OCI-LY3 (cell line): ENCODE measurements around the gene TMEM50B.

Experiments
- EZH2phosphoT487 ChIP-seq: fragments of 200-600 bp; shearing (Covaris generic); IDR thresholded peaks from 2 replicates; pipeline ENCODE4 v1.6.1; 2018; ENCODE audit warnings: antibody characterized with exemption, mixed run types, low read depth
- TF ChIP-seq, protein P1 (sequence below): fragments of 200-600, 300-600 bp; sonication (generic); IDR thresholded peaks from 2 replicates; pipeline ENCODE4 v1.5.1; 2014; ENCODE audit warnings: antibody characterized with exemption, low read length, low read depth

DNA sequence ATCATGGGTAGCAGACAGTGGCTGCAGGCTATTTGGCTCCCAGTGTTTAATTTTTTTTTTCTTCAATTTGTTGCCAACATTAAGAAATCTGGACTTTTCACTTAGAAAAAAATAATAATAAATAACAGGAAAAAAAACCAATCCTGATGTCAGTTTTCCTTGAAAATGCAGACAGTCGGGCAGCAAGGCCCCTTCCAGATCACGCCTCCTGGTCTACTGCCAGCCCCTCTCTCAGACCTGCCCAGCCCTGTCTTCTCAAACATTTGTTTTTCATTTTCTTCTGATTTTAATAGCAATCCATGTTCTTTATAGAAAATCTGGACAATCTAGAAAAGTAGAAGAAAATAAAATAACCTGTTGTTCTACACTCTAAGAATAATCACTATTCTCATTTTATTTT lies 61.1 kb downstream of the TMEM50B start:
- TF ChIP-seq, protein P1, sequence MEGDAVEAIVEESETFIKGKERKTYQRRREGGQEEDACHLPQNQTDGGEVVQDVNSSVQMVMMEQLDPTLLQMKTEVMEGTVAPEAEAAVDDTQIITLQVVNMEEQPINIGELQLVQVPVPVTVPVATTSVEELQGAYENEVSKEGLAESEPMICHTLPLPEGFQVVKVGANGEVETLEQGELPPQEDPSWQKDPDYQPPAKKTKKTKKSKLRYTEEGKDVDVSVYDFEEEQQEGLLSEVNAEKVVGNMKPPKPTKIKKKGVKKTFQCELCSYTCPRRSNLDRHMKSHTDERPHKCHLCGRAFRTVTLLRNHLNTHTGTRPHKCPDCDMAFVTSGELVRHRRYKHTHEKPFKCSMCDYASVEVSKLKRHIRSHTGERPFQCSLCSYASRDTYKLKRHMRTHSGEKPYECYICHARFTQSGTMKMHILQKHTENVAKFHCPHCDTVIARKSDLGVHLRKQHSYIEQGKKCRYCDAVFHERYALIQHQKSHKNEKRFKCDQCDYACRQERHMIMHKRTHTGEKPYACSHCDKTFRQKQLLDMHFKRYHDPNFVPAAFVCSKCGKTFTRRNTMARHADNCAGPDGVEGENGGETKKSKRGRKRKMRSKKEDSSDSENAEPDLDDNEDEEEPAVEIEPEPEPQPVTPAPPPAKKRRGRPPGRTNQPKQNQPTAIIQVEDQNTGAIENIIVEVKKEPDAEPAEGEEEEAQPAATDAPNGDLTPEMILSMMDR = no peak
- no peak for TF ChIP-seq EZH2phosphoT487
